ENCODE data around the gene FANCD2OS. TPM values are rescaled to one million over a fixed set of nuclear protein-coding genes. Genes with fewer than 3 reads are reported as not detected.

The FANCD2OS gene
- polyA plus RNA-seq, 2 of the 4 experiments (the other 2 are of a cell fraction), result not detected

DNA sequence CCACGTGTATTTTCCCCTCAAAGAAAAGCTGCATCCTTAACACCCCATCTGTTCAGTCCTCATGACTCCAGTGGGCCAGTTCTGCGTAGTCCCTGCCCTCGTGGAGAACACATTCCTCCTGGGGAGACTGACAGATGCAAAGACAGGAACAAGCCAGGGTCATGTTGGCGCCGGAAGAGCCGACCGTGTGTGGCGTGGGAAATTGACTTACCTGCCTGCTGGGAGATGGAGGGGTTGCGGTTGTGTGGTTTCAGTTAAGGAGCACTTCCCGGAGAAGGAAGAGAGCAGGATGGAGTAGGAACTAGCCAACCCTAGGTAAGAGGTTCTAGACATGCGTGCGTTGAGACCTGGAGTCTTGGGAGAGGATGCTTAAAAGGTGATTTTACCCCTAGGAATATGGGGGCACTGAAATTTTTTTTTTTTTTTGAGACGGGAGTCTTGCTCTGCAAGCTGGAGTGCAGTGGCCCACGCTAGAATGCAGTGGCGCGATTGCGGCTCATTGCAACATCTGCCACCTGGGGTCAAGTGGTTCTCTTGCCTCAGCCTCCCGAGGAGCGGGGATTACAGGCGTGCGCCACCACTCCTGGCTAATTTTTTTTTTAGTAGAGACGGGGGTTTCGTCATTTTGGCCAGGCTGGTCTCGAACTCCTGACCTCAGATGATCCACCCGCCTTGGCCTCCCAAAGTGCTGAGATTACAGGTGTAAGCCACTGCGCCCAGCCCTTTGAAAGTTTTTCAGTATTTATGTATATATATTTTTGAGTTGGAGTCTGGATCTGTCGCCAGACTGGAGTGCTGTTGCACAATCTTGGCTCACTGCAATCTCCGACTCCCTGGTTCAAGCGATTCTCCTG, 34.9 kb upstream of the FANCD2OS start:
- TF ChIP-seq RFX5 (IDR thresholded peaks at IDR 0.05) (no peak), CEBPB (IDR thresholded peaks at IDR 0.05) (peak in 1 of 2 experiments; percentile 40; a peak in 2 of 4 replicates)
- TF ChIP-seq, protein P1, sequence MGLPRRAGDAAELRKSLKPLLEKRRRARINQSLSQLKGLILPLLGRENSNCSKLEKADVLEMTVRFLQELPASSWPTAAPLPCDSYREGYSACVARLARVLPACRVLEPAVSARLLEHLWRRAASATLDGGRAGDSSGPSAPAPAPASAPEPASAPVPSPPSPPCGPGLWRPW (IDR thresholded peaks at IDR 0.05), result no peak
- TF ChIP-seq, protein P2, sequence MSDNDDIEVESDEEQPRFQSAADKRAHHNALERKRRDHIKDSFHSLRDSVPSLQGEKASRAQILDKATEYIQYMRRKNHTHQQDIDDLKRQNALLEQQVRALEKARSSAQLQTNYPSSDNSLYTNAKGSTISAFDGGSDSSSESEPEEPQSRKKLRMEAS (IDR thresholded peaks at IDR 0.05), result no peak
- ATAC-seq, result peak in 1 of 2 experiments; percentile 12; a peak in 3 of 6 replicates
- peak; percentile 26 to 35 for DNase-seq (ENCODE audit: low read depth in 1 of 2, low spot score in 1 of 2)
- ChIA-PET POLR2A (interaction anchor here (0.7 to 1.5 kb wide), 3 partner anchors 18 to 105 kb away, joined by 4 to 12 read pairs (median 4); partner anchors contain the start of gene TATDN2), CTCF (interaction anchor here (0.6 to 1.7 kb wide), 2 partner anchors 24 to 161 kb away, joined by 4 read pairs; no protein-coding TSS in a partner anchor)
- peak overlapping the region; percentile 87 for H3K4me3 ChIP-seq
- peak overlapping the region; percentile 90 for H3K4me2 ChIP-seq
- no peak for FAIRE-seq
- no peaks in the 10 kb centered on the region for H3K9me3 ChIP-seq
- peaks cover 15% of the 10 kb centered on the region for H3K4me1 ChIP-seq
- peak overlapping the region; percentile 90 to 97 for H3K27ac ChIP-seq
- 59% methylated on average over 29 of the region's 29 CpGs for WGBS (ENCODE audit: missing lambda C conversion rate)

DNA sequence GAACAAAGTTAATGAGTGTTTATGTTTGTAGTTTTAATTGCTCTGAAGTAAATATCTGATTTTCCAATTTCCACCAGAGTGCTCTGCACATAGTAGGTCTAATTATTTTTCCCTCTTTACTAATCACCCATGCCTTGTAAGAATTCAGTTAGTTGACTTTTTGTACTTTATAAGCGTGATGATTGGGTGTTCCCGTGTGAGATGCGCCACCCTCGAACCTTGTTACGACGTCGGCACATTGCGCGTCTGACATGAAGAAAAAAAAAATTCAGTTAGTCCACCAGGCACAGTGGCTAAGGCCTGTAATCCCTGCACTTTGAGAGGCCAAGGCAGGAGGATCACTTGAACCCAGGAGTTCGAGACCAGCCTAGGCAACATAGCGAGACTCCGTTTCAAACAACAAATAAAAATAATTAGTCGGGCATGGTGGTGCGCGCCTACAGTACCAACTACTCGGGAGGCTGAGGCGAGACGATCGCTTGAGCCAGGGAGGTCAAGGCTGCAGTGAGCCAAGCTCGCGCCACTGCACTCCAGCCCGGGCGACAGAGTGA, 33.0 kb upstream of the FANCD2OS start:
- H3K27ac ChIP-seq, result peak overlapping the region; percentile 90 to 97
- H3K4me2 ChIP-seq, result peak overlapping the region; percentile 90
- POLR2A ChIA-PET, result interaction anchor here (0.6 to 1.5 kb wide), 15 partner anchors 10 to 143 kb away, joined by 3 to 12 read pairs (median 4); partner anchors contain the start of gene TATDN2
- peak overlapping the region; percentile 87 for H3K4me3 ChIP-seq
- DNase-seq (ENCODE audit: low read depth in 1 of 2, low spot score in 1 of 2) (peak in 1 of 2 experiments; percentile 29), ATAC-seq (no peak; a peak in 1 of 6 replicates), FAIRE-seq (no peak)
- H3K9me3 ChIP-seq, result no peaks in the 10 kb centered on the region
- no peak for TF ChIP-seq RARB (CRISPR knock-in tag; IDR thresholded peaks at IDR 0.05)
- no peak for TF ChIP-seq POLR2A (IDR thresholded peaks at IDR 0.05; ENCODE audit: low read length)
- TF ChIP-seq MAFK (IDR thresholded peaks at IDR 0.05; ENCODE audit: partially characterized antibody), result no peak
- TF ChIP-seq, protein P3, sequence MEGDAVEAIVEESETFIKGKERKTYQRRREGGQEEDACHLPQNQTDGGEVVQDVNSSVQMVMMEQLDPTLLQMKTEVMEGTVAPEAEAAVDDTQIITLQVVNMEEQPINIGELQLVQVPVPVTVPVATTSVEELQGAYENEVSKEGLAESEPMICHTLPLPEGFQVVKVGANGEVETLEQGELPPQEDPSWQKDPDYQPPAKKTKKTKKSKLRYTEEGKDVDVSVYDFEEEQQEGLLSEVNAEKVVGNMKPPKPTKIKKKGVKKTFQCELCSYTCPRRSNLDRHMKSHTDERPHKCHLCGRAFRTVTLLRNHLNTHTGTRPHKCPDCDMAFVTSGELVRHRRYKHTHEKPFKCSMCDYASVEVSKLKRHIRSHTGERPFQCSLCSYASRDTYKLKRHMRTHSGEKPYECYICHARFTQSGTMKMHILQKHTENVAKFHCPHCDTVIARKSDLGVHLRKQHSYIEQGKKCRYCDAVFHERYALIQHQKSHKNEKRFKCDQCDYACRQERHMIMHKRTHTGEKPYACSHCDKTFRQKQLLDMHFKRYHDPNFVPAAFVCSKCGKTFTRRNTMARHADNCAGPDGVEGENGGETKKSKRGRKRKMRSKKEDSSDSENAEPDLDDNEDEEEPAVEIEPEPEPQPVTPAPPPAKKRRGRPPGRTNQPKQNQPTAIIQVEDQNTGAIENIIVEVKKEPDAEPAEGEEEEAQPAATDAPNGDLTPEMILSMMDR (IDR thresholded peaks at IDR 0.05), result no peak
- TF ChIP-seq, protein P2 (IDR thresholded peaks at IDR 0.05), result no peak
- TF ChIP-seq CHD4 (IDR thresholded peaks at IDR 0.05; ENCODE audit: borderline replicate concordance), result peak; percentile 51; the same call in 1 of the 2 replicates
- no peak for TF ChIP-seq ESRRA (IDR thresholded peaks at IDR 0.05; ENCODE audit: borderline replicate concordance, low read length)
- TF ChIP-seq CEBPB (IDR thresholded peaks at IDR 0.05), result no peak
- TF ChIP-seq KDM1A (IDR thresholded peaks at IDR 0.05; ENCODE audit: low read depth), result peak; percentile 31; the same call in 1 of the 2 replicates
- TF ChIP-seq RAD21 (conservative IDR thresholded peaks at IDR 0.05 in 1 of 2, IDR thresholded peaks at IDR 0.05 in 1 of 2), result no peak
- TF ChIP-seq CHD2 (IDR thresholded peaks at IDR 0.05; ENCODE audit: low read length, partially characterized antibody), result no peak
- TF ChIP-seq ZNF302 (CRISPR knock-in tag; IDR thresholded peaks at IDR 0.05), result no peak
- TF ChIP-seq NFE2L2 (conservative IDR thresholded peaks at IDR 0.05; ENCODE audit: low read length), result no peak
- peaks cover 15% of the 10 kb centered on the region for H3K4me1 ChIP-seq
- CTCF ChIA-PET, result interaction anchor here (0.6 to 1.3 kb wide), 3 partner anchors 11 to 52 kb away, joined by 3 to 9 read pairs (median 3); no protein-coding TSS in a partner anchor
- WGBS (ENCODE audit: missing lambda C conversion rate), result 70% methylated on average over 23 of the region's 23 CpGs

DNA sequence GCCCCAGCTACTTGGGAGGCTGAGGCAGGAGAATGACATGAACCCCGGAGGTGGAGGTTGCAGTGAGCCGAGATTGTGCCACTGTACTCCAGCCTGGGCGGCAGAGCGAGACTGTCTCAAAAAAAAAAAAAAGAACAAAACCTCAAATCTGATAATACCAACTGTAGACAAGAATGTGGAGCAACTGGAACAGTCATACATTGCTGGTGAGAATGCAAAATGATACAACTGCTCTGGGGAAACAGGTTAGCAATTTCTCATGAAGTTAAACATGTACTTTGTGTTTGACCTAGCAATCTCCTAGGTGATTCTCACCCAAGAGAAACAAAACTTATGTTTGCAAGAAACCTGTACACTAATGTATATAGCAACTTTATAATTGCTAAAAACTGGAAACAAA, 29.1 kb upstream of the FANCD2OS start:
- 77% methylated on average over 4 of the region's 4 CpGs for WGBS (ENCODE audit: missing lambda C conversion rate)

More for the DNA sequence above, 29.1 kb upstream of the FANCD2OS start:
- TF ChIP-seq CBX2 (IDR thresholded peaks at IDR 0.05; ENCODE audit: borderline replicate concordance, low read depth) (no peak), SREBF2 (IDR thresholded peaks at IDR 0.05) (no peak), FOSL2 (IDR thresholded peaks at IDR 0.05) (no peak), FOSL2 (CRISPR knock-in tag; IDR thresholded peaks at IDR 0.05) (no peak), MAFK (IDR thresholded peaks at IDR 0.05; ENCODE audit: partially characterized antibody) (no peak), BHLHE40 (IDR thresholded peaks at IDR 0.05; ENCODE audit: low read depth, low read length) (no peak)
- TF ChIP-seq, protein P4, sequence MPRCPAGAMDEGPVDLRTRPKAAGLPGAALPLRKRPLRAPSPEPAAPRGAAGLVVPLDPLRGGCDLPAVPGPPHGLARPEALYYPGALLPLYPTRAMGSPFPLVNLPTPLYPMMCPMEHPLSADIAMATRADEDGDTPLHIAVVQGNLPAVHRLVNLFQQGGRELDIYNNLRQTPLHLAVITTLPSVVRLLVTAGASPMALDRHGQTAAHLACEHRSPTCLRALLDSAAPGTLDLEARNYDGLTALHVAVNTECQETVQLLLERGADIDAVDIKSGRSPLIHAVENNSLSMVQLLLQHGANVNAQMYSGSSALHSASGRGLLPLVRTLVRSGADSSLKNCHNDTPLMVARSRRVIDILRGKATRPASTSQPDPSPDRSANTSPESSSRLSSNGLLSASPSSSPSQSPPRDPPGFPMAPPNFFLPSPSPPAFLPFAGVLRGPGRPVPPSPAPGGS (IDR thresholded peaks at IDR 0.05), result no peak
- H3K4me3 ChIP-seq, result no peak overlapping the region
- ATAC-seq, result no peak
- H3K4me1 ChIP-seq, result no peaks in the 10 kb centered on the region; the same call in 2 of the 3 replicates
- ChIA-PET POLR2A (no interaction called here), CTCF (no interaction called here)
- no peak for DNase-seq (ENCODE audit: low read depth in 1 of 2, low spot score in 1 of 2)
- no peak for FAIRE-seq
- no peak overlapping the region for H3K4me2 ChIP-seq
- H3K27ac ChIP-seq, result no peak overlapping the region
- H3K9me3 ChIP-seq, result no peaks in the 10 kb centered on the region

All from A549 (cell line).